Smooth muscle cell (in vitro differentiated cells): Measurements from ENCODE around the gene SMARCE1. TPM values are rescaled to one million over a fixed set of nuclear protein-coding genes. Genes with fewer than 3 reads are reported as not detected.

Experiments used
- DNase-seq: peaks from one replicate; lab custom pipeline; 2025; ENCODE audit not compliant: unreplicated experiment; lab: John Stamatoyannopoulos, UW
- H2AFZ ChIP-seq: fragments of 200-600 bp; sonication (generic); 2 replicates; pipeline ENCODE4 v1.6.0; 2016; ENCODE audit warnings: antibody characterized with exemption, low read depth, mild to moderate bottlenecking
- H3F3A ChIP-seq: fragments of 200-600 bp; sonication (generic); 2 replicates; pipeline ENCODE4 v1.6.0; 2017; ENCODE audit warnings: antibody characterized with exemption, low read depth
- H3K27ac ChIP-seq: fragments of 200-600 bp; sonication (generic); 2 replicates; pipeline ENCODE4 v1.5.1; 2016; ENCODE audit warnings: low read depth, mild to moderate bottlenecking
- H3K27me3 ChIP-seq: fragments of 200-600 bp; sonication (generic); 2 replicates; pipeline ENCODE4 v1.6.1; 2016; ENCODE audit warnings: low read depth, mild to moderate bottlenecking
- H3K36me3 ChIP-seq: fragments of 200-600 bp; sonication (generic); 2 replicates; pipeline ENCODE4 v1.5.1; 2016; ENCODE audit warnings: low read depth
- H3K4me1 ChIP-seq: fragments of 200-600 bp; sonication (generic); 2 replicates; pipeline ENCODE4 v1.5.1; 2016; ENCODE audit warnings: low read depth
- H3K4me2 ChIP-seq: fragments of 200-600 bp; sonication (generic); 2 replicates; pipeline ENCODE4 v1.6.0; 2016; ENCODE audit warnings: mild to moderate bottlenecking
- H3K4me3 ChIP-seq: fragments of 200-600 bp; sonication (generic); 2 replicates; pipeline ENCODE4 v1.5.1; 2016; ENCODE audit warnings: mild to moderate bottlenecking
- H3K79me2 ChIP-seq: fragments of 200-600 bp; sonication (generic); 2 replicates; pipeline ENCODE4 v1.6.0; 2016; ENCODE audit warnings: low read depth, mild to moderate bottlenecking
- H3K9ac ChIP-seq: fragments of 200-600 bp; sonication (generic); 2 replicates; pipeline ENCODE4 v1.6.0; 2016; ENCODE audit warnings: low read depth
- H3K9me3 ChIP-seq: fragments of 200-600 bp; sonication (generic); replicated peaks from 2 replicates; pipeline ENCODE4 v1.5.1; 2016; ENCODE audit warnings: low read depth
- H4K20me1 ChIP-seq: fragments of 200-600 bp; sonication (generic); 2 replicates; pipeline ENCODE4 v1.6.0; 2016; ENCODE audit warnings: low read depth
- WGBS: methylation state at CpG from one replicate; pipeline ENCODE4 v1.1.7; 2016; ENCODE audit warnings: low lambda C conversion rate; 5-methylcytosine and 5-hydroxymethylcytosine counted together
- polyA plus RNA-seq: library from polyadenylated mRNA; unstranded; fragments of >200 nt; fragmentation: Nextera tagmentation; extraction: Ambion mirVana; gene quantifications from 2 replicates; pipeline ENCODE4 v1.2.1, GENCODE V29; 2016
- total RNA-seq: library from RNA; depleted of rRNA; stranded (reverse); fragments of >200 nt; gene quantifications from 2 replicates; pipeline ENCODE4 v1.2.3, GENCODE V29; 2014
- TF ChIP-seq, protein P1 (sequence below): fragments of 200-600 bp; sonication (generic); IDR thresholded peaks from 2 replicates; pipeline ENCODE4 v1.5.1; 2017; ENCODE audit warnings: borderline replicate concordance, mild to moderate bottlenecking, antibody characterized with exemption; ENCODE audit not compliant: insufficient read depth, poor library complexity, severe bottlenecking

The SMARCE1 gene
- total and polyA plus RNA-seq, 2 experiments from 2014 or later: 87.5 to 115 TPM

DNA sequence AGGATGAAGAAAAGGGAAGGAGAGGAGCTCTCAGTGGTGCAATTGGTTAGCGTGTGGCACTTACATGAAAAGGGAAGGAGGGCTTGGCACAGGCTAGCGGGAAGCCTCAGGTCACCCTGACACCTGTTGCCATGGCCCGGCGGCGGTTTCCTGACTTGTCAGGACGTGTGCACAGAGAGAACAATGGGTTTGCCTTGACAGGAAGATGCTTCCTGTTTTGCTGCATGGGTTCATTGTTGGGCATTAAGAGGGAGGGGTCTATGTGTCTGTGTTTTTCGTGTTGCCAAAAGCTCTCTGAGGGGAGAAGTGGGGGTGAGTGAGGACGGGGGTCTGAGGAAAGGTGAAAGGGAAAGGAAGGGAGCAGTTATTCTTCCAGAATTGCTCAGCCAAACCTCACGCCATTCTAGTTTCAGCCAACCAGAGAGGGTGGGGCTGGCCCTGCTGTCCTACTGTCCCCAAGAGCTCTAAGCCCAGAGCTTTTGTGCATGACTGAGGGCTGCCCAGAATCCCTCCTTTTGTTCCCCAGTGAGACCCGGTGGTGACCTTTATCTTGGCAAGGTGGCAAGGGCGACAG lies 65.2 kb downstream of the SMARCE1 start:
- Histone ChIP-seq H3K27me3 (no peaks in the 10 kb centered on the region), H3K36me3 (no peaks in the 10 kb centered on the region), H3K9ac (no peak overlapping the region), H2AFZ (no peak overlapping the region), H3F3A (no peaks in the 10 kb centered on the region), H3K4me3 (no peak overlapping the region), H3K4me2 (no peak overlapping the region), H4K20me1 (no peaks in the 10 kb centered on the region), H3K79me2 (no peaks in the 10 kb centered on the region), H3K27ac (no peak overlapping the region), H3K4me1 (no peaks in the 10 kb centered on the region), H3K9me3 (no peaks in the 10 kb centered on the region)
- TF ChIP-seq, protein P1, sequence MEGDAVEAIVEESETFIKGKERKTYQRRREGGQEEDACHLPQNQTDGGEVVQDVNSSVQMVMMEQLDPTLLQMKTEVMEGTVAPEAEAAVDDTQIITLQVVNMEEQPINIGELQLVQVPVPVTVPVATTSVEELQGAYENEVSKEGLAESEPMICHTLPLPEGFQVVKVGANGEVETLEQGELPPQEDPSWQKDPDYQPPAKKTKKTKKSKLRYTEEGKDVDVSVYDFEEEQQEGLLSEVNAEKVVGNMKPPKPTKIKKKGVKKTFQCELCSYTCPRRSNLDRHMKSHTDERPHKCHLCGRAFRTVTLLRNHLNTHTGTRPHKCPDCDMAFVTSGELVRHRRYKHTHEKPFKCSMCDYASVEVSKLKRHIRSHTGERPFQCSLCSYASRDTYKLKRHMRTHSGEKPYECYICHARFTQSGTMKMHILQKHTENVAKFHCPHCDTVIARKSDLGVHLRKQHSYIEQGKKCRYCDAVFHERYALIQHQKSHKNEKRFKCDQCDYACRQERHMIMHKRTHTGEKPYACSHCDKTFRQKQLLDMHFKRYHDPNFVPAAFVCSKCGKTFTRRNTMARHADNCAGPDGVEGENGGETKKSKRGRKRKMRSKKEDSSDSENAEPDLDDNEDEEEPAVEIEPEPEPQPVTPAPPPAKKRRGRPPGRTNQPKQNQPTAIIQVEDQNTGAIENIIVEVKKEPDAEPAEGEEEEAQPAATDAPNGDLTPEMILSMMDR: no peak
- 71% methylated on average over 11 of the region's 11 CpGs for WGBS
- no peak for DNase-seq

GRCh38 chr17:40580140-40580539 lies 67.5 kb downstream of the SMARCE1 start:
- Histone ChIP-seq H3K9me3 (no peaks in the 10 kb centered on the region), H4K20me1 (no peaks in the 10 kb centered on the region), H3K79me2 (no peaks in the 10 kb centered on the region), H3K27ac (no peak overlapping the region), H3K36me3 (no peaks in the 10 kb centered on the region), H3K4me3 (no peak overlapping the region), H3F3A (no peaks in the 10 kb centered on the region), H2AFZ (no peak overlapping the region), H3K27me3 (no peaks in the 10 kb centered on the region), H3K9ac (no peak overlapping the region), H3K4me1 (no peaks in the 10 kb centered on the region), H3K4me2 (no peak overlapping the region)
- DNase-seq: no peak
- TF ChIP-seq, protein P1: no peak

DNA sequence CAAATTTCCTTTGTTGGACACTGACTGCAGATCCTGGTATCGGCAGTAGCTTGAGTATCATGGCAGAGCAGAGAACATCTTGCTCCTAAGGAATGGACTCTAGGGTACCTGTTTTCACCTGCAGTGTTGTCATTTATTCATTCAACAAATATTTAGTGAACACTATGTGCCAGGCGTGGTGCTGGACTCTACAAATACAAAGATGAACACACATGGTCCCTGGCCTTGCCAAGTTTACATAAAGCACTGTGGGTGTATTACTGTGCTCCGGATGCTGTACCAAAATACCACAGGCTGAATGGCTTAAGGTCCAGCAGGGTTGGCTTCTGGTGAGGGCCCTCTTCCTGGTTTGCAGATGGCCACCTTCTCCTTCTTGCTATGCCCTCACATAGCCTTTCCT lies 68.1 kb downstream of the SMARCE1 start:
- no peak overlapping the region for H2AFZ ChIP-seq
- no peak overlapping the region for H3K4me3 ChIP-seq
- no peak overlapping the region for H3K4me2 ChIP-seq
- TF ChIP-seq, protein P1: no peak
- no peaks in the 10 kb centered on the region for H3K9me3 ChIP-seq
- 94% methylated on average over 3 of the region's 3 CpGs for WGBS
- H4K20me1 ChIP-seq: no peaks in the 10 kb centered on the region
- no peaks in the 10 kb centered on the region for H3K79me2 ChIP-seq
- no peaks in the 10 kb centered on the region for H3K36me3 ChIP-seq
- no peaks in the 10 kb centered on the region for H3K4me1 ChIP-seq
- H3K27me3 ChIP-seq: no peaks in the 10 kb centered on the region
- no peaks in the 10 kb centered on the region for H3F3A ChIP-seq
- no peak overlapping the region for H3K27ac ChIP-seq
- H3K9ac ChIP-seq: no peak overlapping the region
- no peak for DNase-seq

GRCh38 chr17:40577611-40578065 lies 70.0 kb downstream of the SMARCE1 start:
- H3K4me2 ChIP-seq: no peak overlapping the region
- no peaks in the 10 kb centered on the region for H3K79me2 ChIP-seq
- TF ChIP-seq, protein P1: no peak
- no peak overlapping the region for H3K9ac ChIP-seq
- no peak for DNase-seq
- no peaks in the 10 kb centered on the region for H3K27me3 ChIP-seq
- no peaks in the 10 kb centered on the region for H4K20me1 ChIP-seq
- H3K4me1 ChIP-seq: no peaks in the 10 kb centered on the region
- H3K27ac ChIP-seq: no peak overlapping the region
- H3F3A ChIP-seq: no peaks in the 10 kb centered on the region
- no peak overlapping the region for H3K4me3 ChIP-seq
- 87% methylated on average over 5 of the region's 5 CpGs for WGBS
- H2AFZ ChIP-seq: no peak overlapping the region
- H3K9me3 ChIP-seq: peaks cover 6% of the 10 kb centered on the region
- no peaks in the 10 kb centered on the region for H3K36me3 ChIP-seq
